SK-N-SH (cell line): ENCODE data around the gene ARMC9. TPM values are rescaled to one million over a fixed set of nuclear protein-coding genes. Genes with fewer than 3 reads are reported as not detected.

ENCODE experiments used
- CTCF ChIA-PET: fragments of 300-600, 350-600 bp; formaldehyde crosslinking; extraction: SDS; loops from one replicate; lab custom pipeline; 2021; lab: Yijun Ruan, JAX
- POLR2A ChIA-PET: fragments of 350-600 bp; sonication (Branson Sonifier 250); formaldehyde crosslinking; extraction: SDS; loops from one replicate; lab custom pipeline; 2020; ENCODE audit warnings: antibody characterized with exemption, inconsistent platforms; lab: Yijun Ruan, JAX
- DNase-seq: peaks from one replicate; pipeline ENCODE4 v3.0.0; 2012
- H2AFZ ChIP-seq: fragments of 200-600 bp; sonication (generic); 2 replicates; pipeline ENCODE4 v1.8.1; 2016; ENCODE audit warnings: antibody characterized with exemption, mild to moderate bottlenecking, low read depth
- H3F3A ChIP-seq: fragments of 200-600 bp; sonication (generic); replicated peaks from 2 replicates; pipeline ENCODE3; 2016; ENCODE audit warnings: antibody characterized with exemption, mild to moderate bottlenecking; ENCODE audit not compliant: insufficient read depth
- H3K27ac ChIP-seq, 2 experiments: fragments of 200-500 bp in 1 of 2; fragments of 200-600 bp in 1 of 2; sonication (Bioruptor generic) in 1 of 2; sonication (generic), shearing (Covaris generic) in 1 of 2; 2 replicates each; pipeline versions ENCODE4 v1.5.1 to v1.6.1; 2014 to 2016; ENCODE audit warnings: low read depth in 2 of 2, inconsistent platforms in 1 of 2, low read length in 1 of 2, mild to moderate bottlenecking in 1 of 2, mixed read lengths in 1 of 2
- H3K27me3 ChIP-seq: fragments of 200-600 bp; sonication (generic), shearing (Covaris generic); 2 replicates; pipeline ENCODE4 v1.6.1; 2016; ENCODE audit warnings: mixed run types; ENCODE audit not compliant: insufficient read depth
- H3K36me3 ChIP-seq, 2 experiments: fragments of 200-500 bp in 1 of 2; fragments of 200-600 bp in 1 of 2; sonication (Bioruptor generic) in 1 of 2; sonication (generic) in 1 of 2; replicated peaks in 1 of 2; 2 replicates each; pipeline versions ENCODE3 to v1.5.1; 2014 to 2016; ENCODE audit warnings: low read length in 1 of 2, mild to moderate bottlenecking in 1 of 2; ENCODE audit not compliant: insufficient read depth in 2 of 2, control insufficient read depth in 1 of 2
- H3K4me1 ChIP-seq, 2 experiments: fragments of 200-500 bp in 1 of 2; fragments of 200-600 bp in 1 of 2; sonication (Bioruptor generic) in 1 of 2; sonication (generic), shearing (Covaris generic) in 1 of 2; 2 replicates each; pipeline versions ENCODE4 v1.5.1 to v1.6.1; 2014 to 2016; ENCODE audit warnings: low read depth in 1 of 2, low read length in 1 of 2, mixed run types in 1 of 2; ENCODE audit not compliant: insufficient read depth in 2 of 2, control insufficient read depth in 1 of 2
- H3K4me2 ChIP-seq: fragments of 200-600 bp; sonication (generic), shearing (Covaris generic); 2 replicates; pipeline ENCODE4 v1.6.1; 2017; ENCODE audit warnings: mixed run types
- H3K4me3 ChIP-seq, 2 experiments: fragments of 200-500 bp in 1 of 2; fragments of 200-600 bp in 1 of 2; sonication (Bioruptor generic) in 1 of 2; sonication (generic), shearing (Covaris generic) in 1 of 2; 2 replicates each; pipeline versions ENCODE4 v1.5.1 to v1.8.1; 2014 to 2016; ENCODE audit warnings: low read depth in 2 of 2, inconsistent platforms in 1 of 2, low read length in 1 of 2, mild to moderate bottlenecking in 1 of 2, mixed read lengths in 1 of 2, moderate library complexity in 1 of 2
- H3K79me2 ChIP-seq: fragments of 200-600 bp; sonication (generic); 2 replicates; pipeline ENCODE4 v1.8.1; 2017; ENCODE audit warnings: mild to moderate bottlenecking; ENCODE audit not compliant: insufficient read depth
- H3K9ac ChIP-seq: fragments of 200-600 bp; sonication (generic); 2 replicates; pipeline ENCODE4 v1.6.1; 2017; ENCODE audit warnings: mixed run types
- H3K9me2 ChIP-seq: fragments of 200-600 bp; sonication (generic); 2 replicates; pipeline ENCODE4 v1.6.1; 2017; ENCODE audit warnings: mixed run types
- H3K9me3 ChIP-seq: fragments of 200-600 bp; sonication (generic); 2 replicates; pipeline ENCODE4 v1.6.1; 2017; ENCODE audit warnings: mixed run types, mild to moderate bottlenecking, moderate library complexity
- H4K20me1 ChIP-seq: fragments of 200-600 bp; sonication (generic); 2 replicates; pipeline ENCODE4 v1.6.1; 2017; ENCODE audit warnings: mild to moderate bottlenecking, mixed run types; ENCODE audit not compliant: insufficient read depth
- ELF1 ChIP-seq: IDR thresholded peaks from 2 replicates; pipeline ENCODE4 v1.4.0; 2012
- EZH2phosphoT487 ChIP-seq: fragments of 200-600 bp; sonication (generic); IDR thresholded peaks from 2 replicates; pipeline ENCODE4 v1.6.1; 2017; ENCODE audit warnings: low read depth, mixed run types, mild to moderate bottlenecking, antibody characterized with exemption, moderate library complexity, borderline replicate concordance
- FOSL2 ChIP-seq: IDR thresholded peaks from 2 replicates; pipeline ENCODE4 v1.4.0; 2012; ENCODE audit warnings: low read depth, mild to moderate bottlenecking, moderate library complexity, borderline replicate concordance
- FOXM1 ChIP-seq: IDR thresholded peaks from 2 replicates; pipeline ENCODE4 v1.4.0; 2012; ENCODE audit warnings: low read depth, mild to moderate bottlenecking
- IRF3 ChIP-seq: fragments of 150-350 bp; IDR thresholded peaks from 2 replicates; pipeline ENCODE4 v1.6.1; 2016; ENCODE audit warnings: mild to moderate bottlenecking, low read depth, low read length
- NFIC ChIP-seq: IDR thresholded peaks from 2 replicates; pipeline ENCODE4 v1.4.0; 2012; ENCODE audit warnings: borderline replicate concordance
- POLR2AphosphoS5 ChIP-seq: IDR thresholded peaks from 2 replicates; pipeline ENCODE4 v1.6.1; 2012; ENCODE audit warnings: low read depth, low read length
- RAD21 ChIP-seq: IDR thresholded peaks from 2 replicates; pipeline ENCODE4 v1.6.1; 2012; ENCODE audit warnings: mild to moderate bottlenecking, low read length
- RFX5 ChIP-seq: IDR thresholded peaks from 2 replicates; pipeline ENCODE4 v1.6.1; 2012; ENCODE audit warnings: mild to moderate bottlenecking, improper control_type of control experiment, low read length
- SMC3 ChIP-seq: IDR thresholded peaks from 2 replicates; pipeline ENCODE4 v1.6.1; 2012; ENCODE audit warnings: low read depth, low read length, improper control_type of control experiment
- YY1 ChIP-seq: IDR thresholded peaks from 2 replicates; pipeline ENCODE4 v1.4.0; 2012; ENCODE audit warnings: low read depth, mild to moderate bottlenecking
- ZBTB33 ChIP-seq: IDR thresholded peaks from 2 replicates; pipeline ENCODE4 v1.4.0; 2012; ENCODE audit warnings: low read depth, borderline replicate concordance
- WGBS: methylation state at CpG from one replicate; pipeline ENCODE4 v1.1.6; 2017; ENCODE audit warnings: low lambda C conversion rate; 5-methylcytosine and 5-hydroxymethylcytosine counted together
- polyA plus RNA-seq, 3 experiments: library from polyadenylated mRNA; depleted of rRNA; stranded (reverse); fragments of >200 nt; gene quantifications; 2 replicates each; pipeline ENCODE4 v1.2.3, GENCODE V29; 2012
- TF ChIP-seq, protein P1 (sequence below): fragments of 150-350 bp; IDR thresholded peaks from 2 replicates; pipeline ENCODE4 v1.6.1; 2017; ENCODE audit warnings: antibody characterized with exemption, low read length, low read depth, borderline replicate concordance

ARMC9 gene
- polyA plus RNA-seq, 1 of the 3 experiments (the other 2 are of a cell fraction) = 25.3 TPM

DNA sequence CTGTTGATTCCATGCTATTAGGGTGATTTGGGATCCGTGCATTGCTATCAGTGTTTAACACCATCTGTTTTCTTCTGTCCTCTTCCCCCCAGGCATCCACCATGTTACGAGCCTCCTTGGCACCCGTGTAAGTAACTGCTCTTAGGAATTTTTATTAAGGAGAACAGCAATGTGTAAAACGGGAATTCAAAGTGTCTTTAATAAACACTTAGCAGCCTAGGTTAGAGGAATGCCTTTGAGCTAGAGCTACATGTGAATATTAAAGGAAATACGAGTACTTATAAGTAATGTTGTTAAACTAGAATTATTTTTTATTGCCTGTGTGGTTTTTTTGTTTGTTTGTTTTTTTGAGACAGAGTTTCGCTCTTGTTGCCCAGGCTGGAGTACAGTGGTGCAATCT, 58.1 kb downstream of the ARMC9 start:
- WGBS = 84% methylated on average over 6 of the region's 6 CpGs
- no peak overlapping the region for H3K4me2 ChIP-seq
- no peaks in the 10 kb centered on the region for H3K9me2 ChIP-seq
- no peaks in the 10 kb centered on the region for H3F3A ChIP-seq
- no peak for DNase-seq
- H3K4me3 ChIP-seq = no peak overlapping the region
- no peaks in the 10 kb centered on the region for H3K79me2 ChIP-seq
- H3K9me3 ChIP-seq = no peaks in the 10 kb centered on the region
- H4K20me1 ChIP-seq = no peaks in the 10 kb centered on the region
- no peak overlapping the region for H2AFZ ChIP-seq
- no peak overlapping the region for H3K27ac ChIP-seq
- no peaks in the 10 kb centered on the region for H3K27me3 ChIP-seq
- H3K4me1 ChIP-seq = no peaks in the 10 kb centered on the region
- ChIA-PET CTCF (no interaction called here), POLR2A (no interaction called here)
- no peak for TF ChIP-seq POLR2AphosphoS5
- TF ChIP-seq RFX5 = no peak
- no peak for TF ChIP-seq YY1
- no peak for TF ChIP-seq SMC3
- TF ChIP-seq IRF3 = no peak
- TF ChIP-seq FOXM1 = no peak
- TF ChIP-seq ELF1 = no peak
- no peak for TF ChIP-seq ZBTB33
- TF ChIP-seq NFIC = no peak
- TF ChIP-seq FOSL2 = no peak
- TF ChIP-seq, protein P1, sequence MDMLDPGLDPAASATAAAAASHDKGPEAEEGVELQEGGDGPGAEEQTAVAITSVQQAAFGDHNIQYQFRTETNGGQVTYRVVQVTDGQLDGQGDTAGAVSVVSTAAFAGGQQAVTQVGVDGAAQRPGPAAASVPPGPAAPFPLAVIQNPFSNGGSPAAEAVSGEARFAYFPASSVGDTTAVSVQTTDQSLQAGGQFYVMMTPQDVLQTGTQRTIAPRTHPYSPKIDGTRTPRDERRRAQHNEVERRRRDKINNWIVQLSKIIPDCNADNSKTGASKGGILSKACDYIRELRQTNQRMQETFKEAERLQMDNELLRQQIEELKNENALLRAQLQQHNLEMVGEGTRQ = no peak
- TF ChIP-seq EZH2phosphoT487 = no peak
- H3K36me3 ChIP-seq = peaks cover 22 to 26% of the 10 kb centered on the region in 2 experiments
- H3K9ac ChIP-seq = no peak overlapping the region

DNA sequence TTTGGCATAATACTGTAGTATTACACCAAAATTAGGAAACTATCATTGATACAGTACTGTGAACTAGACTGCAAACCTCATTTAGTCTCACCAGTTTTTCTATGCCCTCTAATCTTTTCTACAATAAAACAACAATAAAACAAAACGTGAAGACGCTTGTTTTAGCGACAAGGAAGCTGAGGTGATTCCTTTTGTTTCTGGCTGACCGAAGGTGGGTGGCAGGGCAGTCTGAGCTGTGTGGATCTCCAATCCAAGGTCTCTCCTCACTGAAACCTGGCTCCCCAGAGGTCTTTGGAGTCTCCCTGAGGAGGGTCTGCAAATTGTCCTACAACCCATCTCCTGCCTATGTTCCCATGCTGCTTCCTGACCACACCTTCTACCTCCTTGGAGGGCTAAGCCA, 59.3 kb downstream of the ARMC9 start:
- Histone ChIP-seq H2AFZ (no peak overlapping the region), H3K4me3 (no peak overlapping the region), H3F3A (no peaks in the 10 kb centered on the region), H3K27me3 (no peaks in the 10 kb centered on the region)
- no peak for DNase-seq
- WGBS = 97% methylated on average over 4 of the region's 4 CpGs
- TF ChIP-seq RAD21 (no peak), POLR2AphosphoS5 (no peak), NFIC (no peak), EZH2phosphoT487 (no peak)
- TF ChIP-seq, all 33 proteins: peak for 0
- Histone ChIP-seq H3K79me2 (no peaks in the 10 kb centered on the region), H3K9me2 (no peaks in the 10 kb centered on the region), H3K9me3 (no peaks in the 10 kb centered on the region), H3K9ac (no peak overlapping the region), H3K4me1 (no peaks in the 10 kb centered on the region), H3K4me2 (no peak overlapping the region), H4K20me1 (no peaks in the 10 kb centered on the region), H3K36me3 (peaks cover 21 to 33% of the 10 kb centered on the region in 2 experiments), H3K27ac (no peak overlapping the region)
- POLR2A ChIA-PET = no interaction called here
- CTCF ChIA-PET = no interaction called here
